PFSK-1 (cell line): ENCODE results near the gene RAB40A.

Experiments used
- FOXP2 ChIP-seq: optimal IDR thresholded peaks from 2 replicates; pipeline ENCODE3; 2011; ENCODE audit warnings: borderline replicate concordance, control low read depth, inconsistent platforms; ENCODE audit not compliant: insufficient read depth; ENCODE audit errors: extremely low read length, extremely low read depth
- POLR2AphosphoS5 ChIP-seq: IDR thresholded peaks from 2 replicates; pipeline ENCODE4 v1.6.1; 2012; ENCODE audit warnings: low read depth, mild to moderate bottlenecking, control low read depth, low read length, moderate library complexity
- SIN3A ChIP-seq: IDR thresholded peaks from 2 replicates; pipeline ENCODE4 v1.6.1; 2012; ENCODE audit warnings: mild to moderate bottlenecking, low read length, moderate library complexity, borderline replicate concordance; ENCODE audit not compliant: insufficient read depth
- TAF1 ChIP-seq: IDR thresholded peaks from 2 replicates; pipeline ENCODE4 v1.6.1; 2012; ENCODE audit warnings: low read length, control low read depth, borderline replicate concordance; ENCODE audit not compliant: insufficient read depth
- TF ChIP-seq, protein P1 (sequence below), 2 experiments: IDR thresholded peaks; 2 replicates each; pipeline versions ENCODE4 v1.6.1 to v1.8.0; 2011 to 2012; ENCODE audit warnings: low read depth in 2 of 2, low read length in 2 of 2, control low read depth in 1 of 2, inconsistent platforms in 1 of 2, mild to moderate bottlenecking in 1 of 2, moderate library complexity in 1 of 2; ENCODE audit not compliant: insufficient read depth in 1 of 2

DNA sequence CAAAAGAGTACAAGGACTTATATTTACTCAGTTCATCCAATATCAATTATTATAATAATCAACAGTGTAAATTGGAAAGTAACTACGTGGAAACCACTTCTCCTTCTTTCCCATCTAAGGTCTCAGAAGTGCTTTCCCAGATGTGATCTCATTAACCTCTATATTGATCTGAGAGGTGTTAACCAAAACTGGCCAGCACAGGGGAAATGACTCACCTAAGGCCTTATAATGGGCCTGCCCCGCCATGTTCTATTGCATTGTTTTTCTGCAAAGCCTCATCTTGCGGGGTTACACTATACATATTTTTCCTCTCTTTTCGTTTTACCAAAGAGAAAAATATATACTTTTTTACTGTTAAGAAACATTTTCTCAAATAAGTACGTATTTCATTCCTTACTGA, 20.5 kb downstream of the RAB40A start:
- no peak for TF ChIP-seq POLR2AphosphoS5
- TF ChIP-seq SIN3A: no peak
- no peak for TF ChIP-seq TAF1
- TF ChIP-seq, protein P1, sequence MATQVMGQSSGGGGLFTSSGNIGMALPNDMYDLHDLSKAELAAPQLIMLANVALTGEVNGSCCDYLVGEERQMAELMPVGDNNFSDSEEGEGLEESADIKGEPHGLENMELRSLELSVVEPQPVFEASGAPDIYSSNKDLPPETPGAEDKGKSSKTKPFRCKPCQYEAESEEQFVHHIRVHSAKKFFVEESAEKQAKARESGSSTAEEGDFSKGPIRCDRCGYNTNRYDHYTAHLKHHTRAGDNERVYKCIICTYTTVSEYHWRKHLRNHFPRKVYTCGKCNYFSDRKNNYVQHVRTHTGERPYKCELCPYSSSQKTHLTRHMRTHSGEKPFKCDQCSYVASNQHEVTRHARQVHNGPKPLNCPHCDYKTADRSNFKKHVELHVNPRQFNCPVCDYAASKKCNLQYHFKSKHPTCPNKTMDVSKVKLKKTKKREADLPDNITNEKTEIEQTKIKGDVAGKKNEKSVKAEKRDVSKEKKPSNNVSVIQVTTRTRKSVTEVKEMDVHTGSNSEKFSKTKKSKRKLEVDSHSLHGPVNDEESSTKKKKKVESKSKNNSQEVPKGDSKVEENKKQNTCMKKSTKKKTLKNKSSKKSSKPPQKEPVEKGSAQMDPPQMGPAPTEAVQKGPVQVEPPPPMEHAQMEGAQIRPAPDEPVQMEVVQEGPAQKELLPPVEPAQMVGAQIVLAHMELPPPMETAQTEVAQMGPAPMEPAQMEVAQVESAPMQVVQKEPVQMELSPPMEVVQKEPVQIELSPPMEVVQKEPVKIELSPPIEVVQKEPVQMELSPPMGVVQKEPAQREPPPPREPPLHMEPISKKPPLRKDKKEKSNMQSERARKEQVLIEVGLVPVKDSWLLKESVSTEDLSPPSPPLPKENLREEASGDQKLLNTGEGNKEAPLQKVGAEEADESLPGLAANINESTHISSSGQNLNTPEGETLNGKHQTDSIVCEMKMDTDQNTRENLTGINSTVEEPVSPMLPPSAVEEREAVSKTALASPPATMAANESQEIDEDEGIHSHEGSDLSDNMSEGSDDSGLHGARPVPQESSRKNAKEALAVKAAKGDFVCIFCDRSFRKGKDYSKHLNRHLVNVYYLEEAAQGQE (IDR thresholded peaks at IDR 0.05; ENCODE audit: insufficient read depth in 1 of 2, low read depth in 2 of 2, low read length in 2 of 2): no peak
- TF ChIP-seq FOXP2: no peak
